Measurements from ENCODE around the gene CLCA1. TPM values are rescaled to one million over a fixed set of nuclear protein-coding genes. Genes with fewer than 3 reads are reported as not detected.

The CLCA1 gene
- total and polyA plus RNA-seq, 3 donors from 2014 or later, result 0.12 to 0.88 (median 0.55) TPM

Other genes starting within 250 kb of the CLCA1 start
- gene ODF2L, start 72.6 kb upstream of the CLCA1 start, total RNA-seq, result 10 to 100 TPM; 25.5 to 48.6 TPM
- gene ODF2L, start 72.6 kb upstream of the CLCA1 start, polyA plus RNA-seq (ENCODE audit: insufficient read depth, low read depth, low replicate concordance), result 11.6 TPM
- gene CLCA2, start 44.8 kb upstream of the CLCA1 start, total RNA-seq, result 1 to 10 TPM; 1.7 to 2.6 TPM
- gene CLCA2, start 44.8 kb upstream of the CLCA1 start, polyA plus RNA-seq (ENCODE audit: insufficient read depth, low read depth, low replicate concordance), result 4.5 TPM
- under 1 TPM; 0.12 to 0.63 TPM for gene CLCA4, start 78.2 kb downstream of the CLCA1 start, total RNA-seq
- 0.37 TPM for gene CLCA4, start 78.2 kb downstream of the CLCA1 start, polyA plus RNA-seq (ENCODE audit: insufficient read depth, low read depth, low replicate concordance)
- 10 to 100 TPM; 58.9 to 72.4 TPM for gene SH3GLB1, start 235.6 kb downstream of the CLCA1 start, total RNA-seq
- gene SH3GLB1, start 235.6 kb downstream of the CLCA1 start, polyA plus RNA-seq (ENCODE audit: insufficient read depth, low read depth, low replicate concordance), result 242 TPM

Data from testis (tissue), 3 donors.